K562 (cell line): ENCODE data around the gene HOXC10. TPM values are rescaled to one million over a fixed set of nuclear protein-coding genes. Genes with fewer than 3 reads are reported as not detected.

Experiments used
- ATAC-seq: fragments of 200-7000 bp; cut with Tn5 transposase; 3 replicates; pipeline ENCODE4 v1.9.1; 2020; ENCODE audit warnings: moderate library complexity
- BruUV-seq: library from RNA; stranded (reverse); fragments of 400-500 nt; replicated peaks from 2 replicates; lab custom pipeline; 2021; lab: Mats Ljungman, UMichigan
- CTCF ChIA-PET: fragments of 300-600 bp; formaldehyde crosslinking; extraction: SDS; loops from one replicate; lab custom pipeline; 2021; ENCODE audit warnings: low intra/inter-chr PET ratio; lab: Yijun Ruan, JAX
- POLR2A ChIA-PET: fragments of 300-600, 350-650 bp; sonication (Branson Sonifier 250); formaldehyde crosslinking; extraction: SDS; loops from one replicate; lab custom pipeline; 2021; ENCODE audit warnings: antibody characterized with exemption, inconsistent platforms; lab: Yijun Ruan, JAX
- DNase-seq, 4 experiments: peaks; one replicate each; pipeline versions ENCODE4 v3.0.0 to v3.0.0-alpha.2; 2011 to 2018; ENCODE audit warnings: low spot score in 3 of 4, mixed read lengths in 3 of 4; ENCODE audit errors: extremely low read depth in 1 of 4
- FAIRE-seq: peaks from 2 replicates; lab custom pipeline; 2011; peaks lifted over from hg19 to GRCh38; lab: Jason Lieb, UNC
- H2AFZ ChIP-seq: 2 replicates; pipeline ENCODE4 v1.6.0; 2011; ENCODE audit warnings: low read depth, low read length, control low read depth, inconsistent platforms
- H3K27ac ChIP-seq: fragments of 200-600 bp; 3 replicates; pipeline ENCODE4 v1.8.0; 2011; ENCODE audit warnings: low read depth, mild to moderate bottlenecking, control low read depth, inconsistent platforms, low read length, moderate library complexity, mixed read lengths; ENCODE audit errors: extremely low read depth
- H3K27me3 ChIP-seq, 2 experiments: fragments of 300-600 bp in 1 of 2; 2 replicates in 1 of 2; 3 replicates in 1 of 2; pipeline versions ENCODE4 v1.6.0 to v1.8.0; 2011; ENCODE audit warnings: inconsistent platforms in 2 of 2, low read length in 2 of 2, mild to moderate bottlenecking in 1 of 2, mixed read lengths in 1 of 2, moderate library complexity in 1 of 2; ENCODE audit not compliant: control insufficient read depth in 2 of 2, insufficient read depth in 2 of 2
- H3K36me3 ChIP-seq: fragments of 300-600 bp; 3 replicates; pipeline ENCODE4 v1.8.0; 2011; ENCODE audit warnings: mild to moderate bottlenecking, low read length, inconsistent platforms; ENCODE audit not compliant: control insufficient read depth, insufficient read depth
- H3K4me1 ChIP-seq, 2 experiments: fragments of 200-600 bp in 1 of 2; replicated peaks in 1 of 2; 2 replicates in 1 of 2; 3 replicates in 1 of 2; pipeline versions ENCODE4 v1.5.1 to v1.8.0; 2011; ENCODE audit warnings: inconsistent platforms in 2 of 2, low read length in 2 of 2, mild to moderate bottlenecking in 1 of 2, mixed read lengths in 1 of 2, moderate library complexity in 1 of 2; ENCODE audit not compliant: control insufficient read depth in 2 of 2, insufficient read depth in 2 of 2
- H3K4me2 ChIP-seq: 2 replicates; pipeline ENCODE4 v1.6.1; 2011; ENCODE audit warnings: low read length, control low read depth, inconsistent platforms, mixed read lengths; ENCODE audit not compliant: insufficient read depth
- H3K4me3 ChIP-seq: fragments of 200-600 bp; sonication (generic), shearing (Covaris generic); 2 replicates; pipeline ENCODE4 v1.5.1; 2016; ENCODE audit warnings: control low read depth, inconsistent platforms
- H3K79me2 ChIP-seq: fragments of 200-600 bp; 3 replicates; pipeline ENCODE4 v1.8.0; 2011; ENCODE audit warnings: low read length, inconsistent platforms; ENCODE audit not compliant: control insufficient read depth, insufficient read depth
- H3K9ac ChIP-seq, 2 experiments: 2 replicates each; pipeline versions ENCODE4 v1.6.0 to v1.6.1; 2011; ENCODE audit warnings: low read depth in 2 of 2, low read length in 2 of 2, control low read depth in 1 of 2, inconsistent platforms in 1 of 2, mild to moderate bottlenecking in 1 of 2, mixed read lengths in 1 of 2; ENCODE audit not compliant: insufficient read depth in 1 of 2
- H3K9me1 ChIP-seq: one replicate; pipeline ENCODE4 v1.6.0; 2011; ENCODE audit warnings: inconsistent platforms, mild to moderate bottlenecking, low read length, moderate library complexity; ENCODE audit not compliant: control insufficient read depth, insufficient read depth
- H3K9me3 ChIP-seq: replicated peaks from 2 replicates; pipeline ENCODE4 v1.5.1; 2011; ENCODE audit warnings: low read depth, low read length, inconsistent platforms; ENCODE audit not compliant: control insufficient read depth, insufficient read depth
- H4K20me1 ChIP-seq: replicated peaks from 2 replicates; pipeline ENCODE4 v1.6.1; 2011; ENCODE audit warnings: low read length, inconsistent platforms, mixed read lengths; ENCODE audit not compliant: control insufficient read depth, insufficient read depth
- BCL6 ChIP-seq: fragments of 250-450 bp; sonication (Bioruptor Pico); IDR thresholded peaks from 2 replicates; pipeline ENCODE4 v1.4.0; 2020
- BMI1 ChIP-seq: fragments of 150-350 bp; IDR thresholded peaks from 2 replicates; pipeline ENCODE4 v1.6.1; 2014; ENCODE audit warnings: low read length
- C11orf30 ChIP-seq: fragments of 450-650 bp; IDR thresholded peaks from 2 replicates; pipeline ENCODE4 v1.6.1; 2016; ENCODE audit warnings: low read depth, mild to moderate bottlenecking
- CTBP1 ChIP-seq: fragments of 450-650 bp; IDR thresholded peaks from 2 replicates; pipeline ENCODE4 v1.6.1; 2016; ENCODE audit warnings: borderline replicate concordance
- GATA2 ChIP-seq: sonication (generic); formaldehyde crosslinking; IDR thresholded peaks from 2 replicates; pipeline ENCODE4 v1.4.0; 2020; ENCODE audit warnings: mild to moderate bottlenecking, missing genetic modification reagents
- GTF2A2 ChIP-seq: IDR thresholded peaks from 2 replicates; pipeline ENCODE4 v1.6.1; 2016; ENCODE audit warnings: mild to moderate bottlenecking, missing genetic modification characterization, missing compliant biosample characterization
- KLF16 ChIP-seq: IDR thresholded peaks from 2 replicates; pipeline ENCODE4 v1.6.1; 2016; ENCODE audit warnings: antibody characterized with exemption
- MECOM ChIP-seq: fragments of 250-450 bp; sonication (Bioruptor Pico); IDR thresholded peaks from 2 replicates; pipeline ENCODE4 v1.8.0; 2022; ENCODE audit warnings: inconsistent platforms
- NRF1 ChIP-seq, 2 experiments: fragments of 450-650 bp; IDR thresholded peaks in 1 of 2; conservative IDR thresholded peaks in 1 of 2; 2 replicates each; pipeline ENCODE4 v1.6.1; 2014; ENCODE audit warnings: mild to moderate bottlenecking in 2 of 2
- RBBP5 ChIP-seq: fragments of 200-600 bp; sonication (generic); IDR thresholded peaks from 2 replicates; pipeline ENCODE4 v1.6.1; 2012; ENCODE audit warnings: borderline replicate concordance, mild to moderate bottlenecking, low read length, control low read depth, inconsistent platforms; ENCODE audit not compliant: insufficient read depth, poor library complexity, severe bottlenecking
- SP2 ChIP-seq: IDR thresholded peaks from 2 replicates; pipeline ENCODE4 v1.6.1; 2011; ENCODE audit warnings: mild to moderate bottlenecking, low read depth, low read length, moderate library complexity; ENCODE audit not compliant: poor library complexity, severe bottlenecking; ENCODE audit errors: extremely low read depth
- SRSF1 ChIP-seq: fragments of 200-400 bp; formaldehyde crosslinking; IDR thresholded peaks from 2 replicates; pipeline ENCODE4 v1.6.1; 2017; ENCODE audit warnings: mild to moderate bottlenecking, low read depth, low read length, moderate library complexity
- TEAD4 ChIP-seq, 2 experiments: sonication (generic) in 1 of 2; formaldehyde crosslinking in 1 of 2; IDR thresholded peaks; 2 replicates each; pipeline versions ENCODE4 v1.6.1 to v1.8.0; 2012 to 2022; ENCODE audit warnings: borderline replicate concordance in 1 of 2, inconsistent platforms in 1 of 2, low read length in 1 of 2, mild to moderate bottlenecking in 1 of 2, missing genetic modification reagents in 1 of 2
- ZBTB1 ChIP-seq: sonication (generic); formaldehyde crosslinking; IDR thresholded peaks from 2 replicates; pipeline ENCODE4 v1.8.1; 2023; ENCODE audit warnings: missing genetic modification reagents, low read depth, mild to moderate bottlenecking, borderline replicate concordance
- ZNF174 ChIP-seq: fragments of 250-450 bp; sonication (Bioruptor Pico); IDR thresholded peaks from 2 replicates; pipeline ENCODE4 v1.4.0; 2020; ENCODE audit warnings: mild to moderate bottlenecking
- ZNF384 ChIP-seq: IDR thresholded peaks from 2 replicates; pipeline ENCODE4 v1.6.1; 2012; ENCODE audit warnings: low read depth, low read length, improper control_type of control experiment
- WGBS: fragments of 100-300 bp; shearing (Covaris generic); methylation state at CpG from one replicate; pipeline ENCODE4 v1.1.6; 2016; ENCODE audit warnings: low coverage, mixed read lengths; ENCODE audit not compliant: insufficient coverage; ENCODE audit errors: missing lambda C conversion rate; 5-methylcytosine and 5-hydroxymethylcytosine counted together
- in situ Hi-C: fragments of 300-500 bp; cut with MboI; formaldehyde crosslinking; loops from 4 replicates; pipeline ENCODE4 v1.15.0; 2018; ENCODE audit warnings: inconsistent platforms, mixed read lengths
- intact Hi-C: fragments of 100-400 bp; cut with micrococcal nuclease; formaldehyde crosslinking; loops from 2 replicates; pipeline ENCODE4 v1.14.2; 2022
- polyA plus RNA-seq, 8 experiments: library from polyadenylated mRNA; depleted of rRNA in 4 of 8; stranded (reverse) in 5 of 8; unstranded in 3 of 8; fragments of >200 nt; fragmentation: Nextera tagmentation in 2 of 8; fragmentation: Illumina TruSeq in 1 of 8; extraction: Ambion mirVana in 2 of 8; extraction: Trizol in 1 of 8; gene quantifications; 2 replicates each; pipeline versions ENCODE4 v1.2.1 to v1.2.3, GENCODE V29; 2011 to 2014; ENCODE audit warnings: inconsistent platforms in 1 of 8, missing spikeins in 1 of 8
- total RNA-seq, 7 experiments: library from RNA; depleted of rRNA in 6 of 7; stranded (reverse); fragments of >200 nt in 6 of 7; fragmentation: Illumina TruSeq in 2 of 7; extraction: Trizol in 2 of 7; gene quantifications; 2 replicates each; pipeline versions ENCODE4 v1.2.1 to v1.2.3, GENCODE V29; 2011 to 2021; ENCODE audit warnings: low replicate concordance in 1 of 7
- TF ChIP-seq, protein P1 (sequence below): fragments of 450-650 bp; formaldehyde crosslinking; IDR thresholded peaks from 2 replicates; pipeline ENCODE4 v1.4.0; 2020; ENCODE audit warnings: mild to moderate bottlenecking, mixed read lengths
- TF ChIP-seq, protein P2 (sequence below): fragments of 250-450 bp; sonication (Bioruptor Pico); IDR thresholded peaks from 2 replicates; pipeline ENCODE4 v1.4.0; 2020

Gene HOXC10
- total and polyA plus RNA-seq, 9 of the 15 experiments (the other 6 are each of a cell fraction or from before 2014, with no cell fraction given) = 0.13 to 0.77 (median 0.35) TPM; not detected in 2

DNA sequence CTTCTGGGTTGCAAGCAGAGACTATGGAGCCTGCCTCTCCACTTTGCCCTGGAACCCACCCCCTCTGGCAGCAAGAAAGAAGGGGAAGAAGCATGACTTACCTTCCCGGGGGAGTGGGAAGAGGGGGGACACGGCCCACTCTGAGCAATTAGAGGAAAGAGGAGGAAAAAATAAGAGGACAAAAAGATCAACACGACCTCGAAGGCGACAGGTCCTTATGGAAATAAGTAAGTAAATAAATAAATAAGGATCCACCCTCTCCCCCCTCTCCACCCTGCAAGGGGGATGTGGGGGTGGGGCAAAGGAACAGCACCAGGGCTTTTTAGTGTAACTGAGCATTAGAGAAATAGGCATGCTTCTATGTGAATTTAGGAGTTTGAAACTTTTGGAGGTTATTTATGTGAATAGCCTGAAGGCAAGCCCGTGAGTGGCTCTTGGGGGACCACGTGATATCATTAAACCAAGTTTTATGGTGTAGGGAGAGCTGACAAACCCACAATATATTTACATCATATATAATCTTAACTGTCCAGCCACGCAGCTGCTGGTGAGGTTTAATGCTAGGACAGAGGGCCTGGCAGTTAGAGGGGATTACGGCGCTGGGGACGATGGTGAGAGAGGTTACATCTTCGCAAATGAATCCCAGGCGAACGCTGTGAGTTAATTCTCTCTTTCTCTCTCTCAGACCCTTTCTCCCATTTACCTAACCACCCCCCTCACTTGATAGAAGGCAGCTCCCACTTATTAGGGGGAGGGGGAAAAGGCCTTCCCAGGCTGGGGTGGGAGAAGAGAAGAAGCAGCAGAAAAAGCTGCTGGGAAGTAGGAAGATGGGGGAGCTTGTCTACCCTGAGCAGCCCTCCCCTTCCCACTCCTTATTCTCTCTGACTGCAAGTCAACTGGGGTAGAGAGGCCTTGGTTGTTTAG, 52.7 kb downstream of the HOXC10 start (continued):
- TF ChIP-seq, protein P1, sequence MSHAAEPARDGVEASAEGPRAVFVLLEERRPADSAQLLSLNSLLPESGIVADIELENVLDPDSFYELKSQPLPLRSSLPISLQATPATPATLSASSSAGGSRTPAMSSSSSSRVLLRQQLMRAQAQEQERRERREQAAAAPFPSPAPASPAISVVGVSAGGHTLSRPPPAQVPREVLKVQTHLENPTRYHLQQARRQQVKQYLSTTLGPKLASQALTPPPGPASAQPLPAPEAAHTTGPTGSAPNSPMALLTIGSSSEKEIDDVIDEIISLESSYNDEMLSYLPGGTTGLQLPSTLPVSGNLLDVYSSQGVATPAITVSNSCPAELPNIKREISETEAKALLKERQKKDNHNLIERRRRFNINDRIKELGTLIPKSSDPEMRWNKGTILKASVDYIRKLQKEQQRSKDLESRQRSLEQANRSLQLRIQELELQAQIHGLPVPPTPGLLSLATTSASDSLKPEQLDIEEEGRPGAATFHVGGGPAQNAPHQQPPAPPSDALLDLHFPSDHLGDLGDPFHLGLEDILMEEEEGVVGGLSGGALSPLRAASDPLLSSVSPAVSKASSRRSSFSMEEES = peak; percentile 34; the same call in 1 of the 2 replicates
- TF ChIP-seq KLF16 = no peak
- TF ChIP-seq BMI1 = no peak
- TF ChIP-seq ZNF384 = no peak

DNA sequence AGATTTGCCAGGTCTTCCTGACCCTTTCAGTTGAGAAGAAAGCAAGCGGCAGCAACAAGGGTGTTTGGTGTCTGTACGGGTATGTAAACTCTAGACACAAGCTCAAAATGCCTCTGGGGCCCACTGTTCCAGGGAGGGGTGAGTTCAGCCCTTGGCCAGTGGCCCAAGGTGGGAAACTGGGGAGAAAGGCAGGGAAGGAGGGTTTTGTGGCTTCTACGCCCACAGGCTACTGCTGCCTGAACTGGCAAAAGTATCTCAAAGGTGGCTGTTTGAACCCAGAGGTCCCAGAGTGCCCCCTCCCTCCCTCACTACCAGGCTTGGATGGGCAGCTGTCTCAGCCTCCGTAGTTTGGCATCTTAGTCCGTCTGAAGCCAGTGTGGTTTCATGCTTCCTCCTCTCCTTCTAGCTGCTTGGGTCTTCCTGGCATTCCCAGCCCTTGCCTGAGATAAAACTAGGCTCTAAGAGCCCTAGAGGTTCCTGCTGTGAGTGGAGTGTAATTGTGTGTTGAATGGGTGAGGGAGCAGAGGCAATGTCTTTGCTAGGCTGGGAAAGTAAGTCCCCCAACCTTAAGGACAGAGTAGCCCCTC, 53.4 kb downstream of the HOXC10 start:
- Histone ChIP-seq H3K27ac (no peak overlapping the region), H3K9me1 (no peaks in the 10 kb centered on the region)
- no peak for TF ChIP-seq GTF2A2 (tag)
- TF ChIP-seq NRF1 (conservative IDR thresholded peaks at IDR 0.05 in 1 of 2, IDR thresholded peaks at IDR 0.05 in 1 of 2) = no peak
- TF ChIP-seq, protein P2, sequence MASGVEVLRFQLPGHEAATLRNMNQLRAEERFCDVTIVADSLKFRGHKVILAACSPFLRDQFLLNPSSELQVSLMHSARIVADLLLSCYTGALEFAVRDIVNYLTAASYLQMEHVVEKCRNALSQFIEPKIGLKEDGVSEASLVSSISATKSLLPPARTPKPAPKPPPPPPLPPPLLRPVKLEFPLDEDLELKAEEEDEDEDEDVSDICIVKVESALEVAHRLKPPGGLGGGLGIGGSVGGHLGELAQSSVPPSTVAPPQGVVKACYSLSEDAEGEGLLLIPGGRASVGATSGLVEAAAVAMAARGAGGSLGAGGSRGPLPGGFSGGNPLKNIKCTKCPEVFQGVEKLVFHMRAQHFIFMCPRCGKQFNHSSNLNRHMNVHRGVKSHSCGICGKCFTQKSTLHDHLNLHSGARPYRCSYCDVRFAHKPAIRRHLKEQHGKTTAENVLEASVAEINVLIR (CRISPR knock-in tag) = no peak
- no peak for TF ChIP-seq SRSF1
- no peak for TF ChIP-seq TEAD4 (IDR thresholded peaks at IDR 0.05; ENCODE audit: low read length)
- no peak for TF ChIP-seq TEAD4 (CRISPR knock-in tag; IDR thresholded peaks at IDR 0.05; ENCODE audit: borderline replicate concordance)
- TF ChIP-seq GATA2 (CRISPR knock-in tag) = no peak
- TF ChIP-seq ZNF174 (CRISPR knock-in tag) = no peak
- TF ChIP-seq RBBP5 = no peak
- TF ChIP-seq MECOM (CRISPR knock-in tag) = no peak
- no peak for TF ChIP-seq SP2
- no peak for TF ChIP-seq BCL6 (CRISPR knock-in tag)
- no peak for TF ChIP-seq ZBTB1 (CRISPR knock-in tag)
- TF ChIP-seq C11orf30 = no peak
- no peak for TF ChIP-seq CTBP1

More for the DNA sequence above, 53.4 kb downstream of the HOXC10 start:
- Histone ChIP-seq H3K27me3 (peaks cover 9 to 13% of the 10 kb centered on the region in 2 experiments; a peak in 2 of 5 replicates), H3K79me2 (no peaks in the 10 kb centered on the region), H3K9me3 (no peaks in the 10 kb centered on the region), H3K36me3 (no peaks in the 10 kb centered on the region), H3K4me2 (no peak overlapping the region), H3K9ac (no peak overlapping the region), H3K4me1 (peaks cover 0 to 8% of the 10 kb centered on the region in 2 experiments; a peak in 3 of 5 replicates), H4K20me1 (no peaks in the 10 kb centered on the region), H2AFZ (no peak overlapping the region), H3K4me3 (no peak overlapping the region)
- FAIRE-seq (peak; percentile 6), DNase-seq (no peak), ATAC-seq (no peak)
- WGBS = 31% methylated on average over 4 of the region's 5 CpGs
- ChIA-PET POLR2A (interaction anchor here (0.5 to 1.1 kb wide), 3 partner anchors 36 to 153 kb away, joined by 3 read pairs; no protein-coding TSS in a partner anchor), CTCF (no interaction called here)
- intact Hi-C loops = no loop called here
- in situ Hi-C loops = loop anchor here (5.0 kb wide), 1 partner anchor 94 kb away; no protein-coding TSS in a partner anchor
- BruUV-seq = no TSS peak
